NCI-H446 treated with DMSO at 0.1 percent for 48 hours (cell line): ENCODE data around the gene CREBBP.

Experiments
- DNase-seq: peaks from one replicate; lab custom pipeline; 2025; lab: John Stamatoyannopoulos, UW

The CREBBP gene

GRCh38 chr16:3797904-3798811 is 82.4 kb downstream of the CREBBP start:
- DNase-seq: no peak

GRCh38 chr16:3797473-3797872 is 83.0 kb downstream of the CREBBP start:
- no peak for DNase-seq

GRCh38 chr16:3793161-3793576 is 87.3 kb downstream of the CREBBP start:
- DNase-seq: no peak

- DNase-seq: no peak
Observed at GRCh38 chr16:3792472-3793012, 88.0 kb downstream of the CREBBP start.

GRCh38 chr16:3791701-3792100 is 88.8 kb downstream of the CREBBP start:
- DNase-seq: no peak

GRCh38 chr16:3789375-3790099 is 91.0 kb downstream of the CREBBP start:
- DNase-seq: no peak

- no peak for DNase-seq
Observed at GRCh38 chr16:3788711-3789374, 91.7 kb downstream of the CREBBP start.

GRCh38 chr16:3787924-3788661 is 92.4 kb downstream of the CREBBP start:
- DNase-seq: no peak

GRCh38 chr16:3785413-3785812 is 95.1 kb downstream of the CREBBP start:
- no peak for DNase-seq

- no peak for DNase-seq
Observed at GRCh38 chr16:3783516-3783915, 97.0 kb downstream of the CREBBP start.

- no peak for DNase-seq
Observed at GRCh38 chr16:3782566-3782965, 97.9 kb downstream of the CREBBP start.

GRCh38 chr16:3781421-3781820 is 99.1 kb downstream of the CREBBP start:
- DNase-seq: no peak

GRCh38 chr16:3780570-3780969 is 99.9 kb downstream of the CREBBP start:
- DNase-seq: no peak

GRCh38 chr16:3776316-3776715 is 104.2 kb downstream of the CREBBP start:
- DNase-seq: no peak

- no peak for DNase-seq
Observed at GRCh38 chr16:3774819-3775218, 105.7 kb downstream of the CREBBP start.

- DNase-seq: no peak
Observed at GRCh38 chr16:3774156-3774767, 106.3 kb downstream of the CREBBP start.

GRCh38 chr16:3773663-3774062 is 106.8 kb downstream of the CREBBP start:
- no peak for DNase-seq

- no peak for DNase-seq
Observed at GRCh38 chr16:3771513-3771912, 109.0 kb downstream of the CREBBP start.

GRCh38 chr16:3770530-3770929 is 110.0 kb downstream of the CREBBP start:
- DNase-seq: no peak

- DNase-seq: no peak
Observed at GRCh38 chr16:3769942-3770341, 110.6 kb downstream of the CREBBP start.

- DNase-seq: no peak
Observed at GRCh38 chr16:3769013-3769412, 111.5 kb downstream of the CREBBP start.
